ENCODE data around the gene HCK.

Gene HCK

DNA sequence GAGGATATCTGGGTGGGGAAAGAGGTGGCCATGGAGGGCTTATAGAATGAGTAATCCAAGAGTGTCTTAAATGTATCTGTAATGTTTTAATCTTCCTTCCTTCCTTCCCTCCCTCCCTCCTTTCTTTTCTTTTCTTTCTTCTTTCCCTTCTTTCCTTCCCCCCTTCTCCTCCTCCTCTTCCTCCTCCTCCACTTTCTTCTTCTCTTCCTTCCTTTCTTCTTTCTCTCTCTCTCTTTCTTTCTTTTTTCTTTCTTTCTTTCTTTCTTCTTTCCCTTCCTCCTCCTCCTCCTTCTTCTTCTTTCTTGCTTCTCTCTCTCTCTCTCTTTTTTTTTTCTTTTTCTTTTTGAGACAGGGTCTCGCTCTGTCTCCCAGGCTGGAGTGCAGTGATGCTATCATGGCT, 7.1 kb downstream of the HCK start:
- no peak for DNase-seq (ENCODE audit: low read depth in 2 of 2)

DNA sequence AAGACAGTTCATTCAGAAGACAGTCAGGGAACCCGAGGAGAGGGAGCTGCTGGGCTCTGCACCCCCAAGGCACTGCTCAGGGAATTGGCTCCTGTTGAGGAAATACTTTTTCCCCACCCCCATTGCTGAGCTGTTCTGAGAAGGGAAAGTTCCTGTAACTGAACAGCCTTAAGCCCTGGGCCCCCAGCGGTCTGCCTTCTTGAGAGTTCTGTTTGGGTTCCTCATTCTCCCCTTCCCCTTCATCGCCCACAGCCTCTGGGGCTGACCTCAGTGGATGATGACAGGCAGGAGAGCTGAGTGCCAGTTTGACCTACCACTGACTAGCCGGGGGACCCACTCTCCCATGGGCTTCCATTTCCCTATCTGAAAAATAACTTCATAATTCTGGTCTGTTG, 10.7 kb downstream of the HCK start:
- DNase-seq (ENCODE audit: low read depth in 2 of 2) = no peak

DNA sequence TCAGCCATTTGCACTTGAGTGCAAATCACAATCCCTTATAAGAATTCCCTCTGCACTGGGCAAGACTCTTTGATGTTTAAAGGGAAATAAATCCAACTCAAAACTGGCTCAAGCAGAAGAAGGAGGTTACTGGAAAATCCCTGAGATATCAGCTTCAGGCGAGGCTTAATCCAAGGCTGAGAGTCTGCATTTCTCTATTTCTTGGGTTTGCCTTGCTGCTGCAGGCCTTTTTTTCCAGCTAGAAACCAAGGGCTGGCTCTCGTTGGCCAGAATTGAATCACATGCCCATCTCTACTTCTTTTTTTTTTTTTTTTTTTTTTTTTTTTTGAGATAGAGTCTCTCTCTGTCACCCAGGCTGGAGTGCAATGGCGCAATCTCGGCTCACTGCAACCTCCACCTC, 11.7 kb downstream of the HCK start:
- no peak for DNase-seq (ENCODE audit: low read depth in 2 of 2)

DNA sequence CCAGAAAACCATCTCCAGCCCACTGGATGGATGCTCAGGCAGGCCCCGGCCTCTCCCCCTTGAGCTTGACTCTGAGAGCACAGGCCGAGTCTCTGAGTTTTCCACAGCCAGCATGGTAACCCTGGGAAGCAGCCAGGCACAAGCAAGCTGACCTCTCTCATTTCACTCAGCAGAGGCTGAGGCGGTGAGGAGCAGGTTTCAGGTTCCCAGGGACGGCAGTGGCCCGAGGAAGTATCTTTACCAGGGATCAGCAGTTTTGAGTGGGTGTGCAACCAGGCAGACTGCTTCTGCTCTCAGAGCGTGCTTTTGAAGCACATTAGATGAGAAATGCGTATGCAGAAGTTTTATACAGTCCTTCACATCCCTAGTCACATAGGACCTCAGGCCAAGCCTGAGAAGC, 12.6 kb downstream of the HCK start:
- no peak for DNase-seq (ENCODE audit: low read depth in 2 of 2)

DNA sequence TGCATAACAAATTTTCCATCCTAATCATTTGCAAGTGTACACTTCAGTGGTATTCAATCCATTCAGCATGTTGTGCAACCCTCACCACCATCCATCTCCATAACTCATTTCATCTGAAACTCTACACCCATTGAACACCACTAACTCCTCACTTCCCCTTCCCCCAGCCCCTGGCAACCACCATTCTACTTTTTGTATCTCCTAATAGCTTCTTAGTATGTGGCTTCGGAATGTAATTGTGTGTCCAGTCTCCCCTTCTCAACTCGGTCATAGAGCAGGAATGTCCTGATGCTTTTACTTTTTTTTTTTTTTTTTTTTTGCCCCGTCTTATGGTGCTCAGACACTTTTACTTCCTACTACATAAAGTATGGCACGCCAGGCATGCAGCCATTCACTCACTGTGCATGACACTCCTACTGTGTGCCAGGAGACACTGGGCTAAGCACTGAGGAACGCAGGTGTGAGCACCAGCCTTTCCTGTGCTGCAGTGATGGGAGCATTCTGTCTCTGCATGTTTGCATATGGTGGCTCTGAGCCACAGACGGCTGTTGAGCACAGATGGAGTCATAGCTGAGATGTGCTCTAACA, 15.3 kb downstream of the HCK start:
- no peak for DNase-seq (ENCODE audit: low read depth in 2 of 2)

DNA sequence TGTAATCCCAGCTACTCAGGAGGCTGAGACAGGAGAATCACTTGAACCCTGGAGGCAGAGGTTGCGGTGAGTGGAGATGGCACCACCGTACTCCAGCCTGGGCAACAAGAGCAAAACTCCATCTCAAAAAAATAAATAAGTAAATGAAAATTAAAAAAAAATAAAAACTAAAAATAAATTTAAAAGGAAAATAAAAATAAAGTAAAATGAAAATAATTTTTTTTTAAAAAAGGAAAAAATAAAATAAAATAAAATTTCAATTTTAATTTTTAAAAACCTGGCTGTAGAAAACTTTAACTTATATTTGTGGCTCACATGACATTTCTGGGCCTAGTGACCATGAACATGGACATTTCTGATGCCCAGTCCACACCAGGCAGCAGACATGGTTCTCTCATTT, 16.1 kb downstream of the HCK start:
- DNase-seq (ENCODE audit: low read depth in 2 of 2) = no peak

DNA sequence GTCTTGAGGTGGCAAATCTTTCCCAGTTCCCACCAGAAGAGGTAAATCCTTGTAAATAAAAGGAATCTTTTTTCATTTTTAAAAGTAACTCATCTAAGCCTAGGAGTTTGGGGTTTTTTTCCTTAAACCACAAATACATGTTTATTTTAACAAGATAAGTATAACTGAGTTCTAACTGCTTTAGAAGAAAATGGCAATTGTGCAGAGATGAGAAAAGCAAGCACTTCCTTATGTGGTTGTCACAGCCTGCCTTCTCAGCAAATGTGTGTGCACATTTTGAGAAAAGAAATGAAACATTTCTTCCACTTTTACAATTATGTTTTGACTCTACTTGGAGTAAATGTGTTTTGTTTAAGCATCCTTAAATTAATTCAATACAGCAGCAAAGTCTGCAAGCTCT, 17.7 kb downstream of the HCK start:
- DNase-seq (ENCODE audit: low read depth in 2 of 2) = no peak

DNA sequence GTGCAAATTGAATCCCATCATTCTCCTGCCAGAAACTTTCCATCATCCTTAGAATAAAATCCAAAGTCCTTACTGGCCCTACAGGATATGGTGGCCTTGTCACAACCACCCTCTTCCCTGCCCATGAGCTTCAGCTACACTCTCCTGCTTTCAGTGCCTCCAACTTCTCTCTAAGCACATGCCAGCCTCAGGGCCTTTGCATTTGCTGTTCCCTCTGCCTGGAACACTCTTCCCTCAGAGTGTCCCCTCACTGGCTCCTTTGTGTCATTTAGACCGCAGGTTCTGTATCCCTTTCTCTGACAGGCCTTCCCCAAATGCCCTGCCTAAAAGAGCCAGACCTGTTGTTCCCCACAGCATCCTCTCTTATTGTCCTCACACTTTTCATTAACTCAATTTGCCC, 18.2 kb downstream of the HCK start:
- no peak for DNase-seq (ENCODE audit: low read depth in 2 of 2)

DNA sequence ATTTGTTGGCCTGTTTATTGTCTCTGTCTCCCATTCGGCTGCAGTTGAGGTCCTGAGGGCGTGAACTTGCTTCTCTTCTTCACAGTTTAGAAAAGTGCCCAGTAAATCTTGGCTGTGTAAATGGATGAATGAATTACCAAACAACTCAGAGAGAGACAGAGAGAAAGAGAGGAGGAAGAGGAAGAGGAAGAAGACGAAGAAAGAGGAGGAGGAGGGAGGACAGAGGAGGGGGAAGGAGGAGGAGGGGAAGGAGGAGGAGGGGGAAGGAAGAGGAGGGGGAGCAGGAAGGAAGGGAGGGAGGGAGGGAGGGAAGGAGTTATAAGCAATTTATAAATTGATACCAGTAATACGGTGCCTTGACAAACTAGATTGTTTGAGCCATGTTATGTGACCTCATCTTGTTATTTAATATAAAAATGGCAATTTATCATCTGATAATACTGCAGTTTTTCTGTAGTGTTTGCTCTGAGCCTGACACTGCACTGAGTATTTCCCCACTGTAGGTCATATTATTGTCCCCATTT, 18.7 kb downstream of the HCK start:
- DNase-seq (ENCODE audit: low read depth in 2 of 2) = no peak

DNA sequence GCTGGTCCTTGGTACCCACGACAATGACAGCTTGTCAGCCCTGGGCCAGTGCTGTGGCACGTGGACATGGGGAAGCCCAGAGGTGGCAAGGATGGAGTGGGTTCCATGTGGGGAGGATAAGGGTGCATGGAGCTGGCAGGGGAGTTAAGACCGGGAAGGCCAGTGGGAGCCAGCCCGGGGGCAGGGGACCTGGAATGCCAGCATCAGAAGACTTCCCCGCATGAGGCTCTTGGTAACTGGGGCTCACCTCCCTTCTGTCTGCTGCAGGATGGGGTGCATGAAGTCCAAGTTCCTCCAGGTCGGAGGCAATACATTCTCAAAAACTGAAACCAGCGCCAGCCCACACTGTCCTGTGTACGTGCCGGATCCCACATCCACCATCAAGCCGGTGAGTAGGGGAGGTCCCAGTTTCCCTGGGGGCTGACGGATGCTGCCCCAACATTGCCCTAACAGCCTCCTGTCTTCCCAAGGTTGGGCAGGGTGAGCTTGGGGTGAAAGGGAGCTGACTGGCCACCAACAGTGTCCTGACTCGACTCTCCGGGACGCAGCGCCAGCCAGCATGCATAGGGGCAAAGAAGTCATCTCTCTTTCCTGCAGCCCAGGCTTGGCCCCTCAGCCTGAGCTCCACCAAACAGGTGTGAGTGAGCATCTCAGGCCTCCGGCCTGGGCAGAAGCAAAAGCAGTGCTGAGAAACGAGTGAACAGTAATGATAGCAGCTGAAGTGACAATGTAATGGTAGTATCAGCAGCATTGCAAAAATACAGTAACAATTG, 19.5 kb downstream of the HCK start:
- DNase-seq (ENCODE audit: low read depth in 2 of 2) = no peak

DNA sequence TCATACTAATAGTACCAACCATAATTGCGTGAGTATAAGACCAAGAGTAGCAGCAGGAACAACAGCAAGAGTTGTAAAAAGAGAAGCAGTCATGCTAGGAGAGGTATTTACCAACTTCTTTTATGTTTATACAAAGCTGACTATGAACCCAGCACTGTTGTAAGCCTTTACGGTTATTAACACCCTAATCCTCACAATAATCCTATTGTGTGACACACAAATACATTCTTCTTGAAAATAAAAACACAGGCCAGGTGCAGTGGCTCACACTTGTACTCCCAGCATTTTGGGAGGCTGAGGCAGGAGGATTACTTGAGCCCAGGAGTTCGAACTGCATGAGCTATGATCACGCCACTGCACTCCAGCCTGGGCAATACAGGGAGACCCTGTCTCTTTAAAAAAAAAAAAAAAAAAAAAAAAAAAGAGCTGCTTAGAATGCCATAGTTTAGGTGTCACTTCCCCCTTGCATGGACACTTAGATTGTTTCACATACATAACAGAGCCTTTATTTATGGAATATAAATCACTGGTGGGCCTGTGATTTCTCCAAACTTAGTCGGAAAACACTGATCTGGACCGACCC, 20.2 kb downstream of the HCK start:
- no peak for DNase-seq (ENCODE audit: low read depth in 2 of 2)

DNA sequence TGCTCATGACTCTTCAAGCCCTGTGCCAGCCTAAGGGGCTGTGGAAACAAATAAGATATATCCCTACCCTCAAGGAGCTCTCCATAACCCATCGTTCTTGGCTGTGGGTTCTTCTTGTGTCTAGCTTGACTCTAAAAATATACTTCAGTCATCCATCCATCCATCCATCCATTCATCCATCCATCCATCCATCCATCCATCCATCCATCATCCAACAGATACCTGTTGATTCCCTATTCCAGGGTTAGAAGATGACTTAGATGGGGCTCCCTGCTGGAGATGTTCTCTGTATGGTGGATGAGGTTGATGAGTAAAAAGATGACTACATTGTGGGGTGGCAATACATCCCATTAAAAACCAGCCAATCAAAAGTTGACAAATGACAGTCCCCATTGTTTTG, 23.5 kb downstream of the HCK start:
- no peak for DNase-seq (ENCODE audit: low read depth in 2 of 2)

DNA sequence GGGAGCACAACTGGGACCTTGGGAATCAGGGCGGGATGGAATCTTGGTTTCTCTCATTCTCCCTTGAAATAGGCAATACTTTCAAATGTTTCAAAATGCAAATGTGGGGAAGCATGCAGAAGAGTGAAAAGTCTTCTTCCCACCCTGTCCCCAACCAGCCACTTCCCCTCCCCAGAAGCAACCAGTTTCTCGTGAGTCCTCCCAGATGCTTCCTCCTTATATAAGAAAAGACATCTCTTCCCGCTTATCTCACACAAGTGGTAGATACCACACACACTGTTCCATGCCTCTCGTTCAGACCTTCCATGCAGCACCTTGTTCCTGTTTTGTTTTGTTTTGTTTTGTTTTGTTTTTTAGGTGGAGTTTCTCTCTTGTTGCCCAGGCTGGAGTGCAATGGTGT, 25.1 kb downstream of the HCK start:
- DNase-seq (ENCODE audit: low read depth in 2 of 2) = no peak

DNA sequence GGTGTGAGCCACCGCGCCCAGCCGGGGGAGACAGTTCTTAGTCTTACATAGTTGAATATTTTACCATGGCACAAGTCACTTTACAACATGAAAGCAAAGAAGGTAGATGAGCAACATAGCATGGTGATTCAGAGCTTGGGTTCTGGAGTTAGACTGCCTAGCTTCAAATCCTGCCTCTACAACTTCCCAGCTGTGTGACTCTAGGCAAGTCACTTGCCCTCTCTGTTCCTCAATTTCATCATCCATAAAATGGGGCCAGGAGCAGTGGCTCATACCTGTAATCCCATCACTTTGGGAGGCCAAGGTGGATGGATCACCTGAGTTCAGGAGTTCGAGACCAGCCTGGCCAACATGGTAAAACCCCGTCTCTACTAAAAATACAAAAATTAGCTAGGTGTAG, 26.3 kb downstream of the HCK start:
- no peak for DNase-seq (ENCODE audit: low read depth in 2 of 2)

DNA sequence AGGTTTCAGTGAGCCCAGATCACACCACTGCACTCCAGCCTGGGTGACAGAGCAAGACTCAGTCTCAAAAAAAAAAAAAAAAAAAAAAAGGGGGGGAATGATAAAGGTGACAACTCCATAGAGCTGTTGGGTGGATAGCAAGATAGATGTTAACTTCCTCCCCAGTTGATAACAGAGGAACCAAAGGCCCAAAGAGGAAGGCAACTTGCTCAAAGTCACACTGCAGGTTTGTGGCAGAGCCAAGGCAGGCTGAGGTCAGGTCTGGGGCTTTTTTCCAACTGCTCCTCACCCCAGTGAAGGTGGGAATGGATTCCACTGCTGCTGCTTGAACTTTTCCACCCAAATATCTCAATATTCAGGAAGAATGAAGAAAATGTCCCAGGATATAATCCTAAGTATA, 26.7 kb downstream of the HCK start:
- DNase-seq (ENCODE audit: low read depth in 2 of 2) = no peak

DNA sequence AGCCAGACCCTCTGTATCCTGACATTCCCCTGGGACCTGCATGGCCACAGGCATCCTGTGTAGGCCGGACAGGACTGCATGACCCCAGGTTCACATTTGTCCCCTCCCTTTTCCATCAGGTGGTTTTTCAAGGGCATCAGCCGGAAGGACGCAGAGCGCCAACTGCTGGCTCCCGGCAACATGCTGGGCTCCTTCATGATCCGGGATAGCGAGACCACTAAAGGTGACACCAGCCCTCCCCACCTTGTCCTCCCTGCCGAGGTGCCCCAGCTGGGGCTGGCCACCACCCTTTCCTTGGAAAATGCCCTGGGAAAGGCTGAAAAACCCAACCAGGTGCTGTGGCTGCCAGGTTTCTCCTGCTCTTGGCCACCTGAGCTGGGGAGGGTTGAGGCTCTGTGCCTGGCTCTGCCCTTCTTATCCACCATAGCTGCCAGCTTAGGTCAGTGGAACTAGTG, 27.6 kb downstream of the HCK start:
- DNase-seq (ENCODE audit: low read depth in 2 of 2) = no peak

DNA sequence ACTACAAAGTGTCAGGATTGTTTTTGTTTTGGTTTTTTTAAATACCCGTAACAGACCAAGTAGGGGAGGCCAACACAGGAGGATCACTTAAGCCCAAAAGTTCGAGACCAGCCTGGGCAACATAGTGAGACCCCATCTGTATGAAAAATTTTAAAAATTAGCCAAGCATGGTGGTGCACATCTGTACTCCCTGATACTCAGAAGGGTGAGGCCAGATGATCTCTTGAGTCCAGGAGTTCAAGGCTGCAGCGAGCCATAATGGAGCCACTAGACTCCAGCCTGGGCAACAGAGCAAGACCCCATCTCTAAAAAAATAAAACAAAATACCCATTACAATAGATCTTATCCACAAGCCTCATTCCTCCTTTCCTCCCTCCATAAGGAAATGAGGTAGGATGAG, 28.7 kb downstream of the HCK start:
- no peak for DNase-seq (ENCODE audit: low read depth in 2 of 2)

DNA sequence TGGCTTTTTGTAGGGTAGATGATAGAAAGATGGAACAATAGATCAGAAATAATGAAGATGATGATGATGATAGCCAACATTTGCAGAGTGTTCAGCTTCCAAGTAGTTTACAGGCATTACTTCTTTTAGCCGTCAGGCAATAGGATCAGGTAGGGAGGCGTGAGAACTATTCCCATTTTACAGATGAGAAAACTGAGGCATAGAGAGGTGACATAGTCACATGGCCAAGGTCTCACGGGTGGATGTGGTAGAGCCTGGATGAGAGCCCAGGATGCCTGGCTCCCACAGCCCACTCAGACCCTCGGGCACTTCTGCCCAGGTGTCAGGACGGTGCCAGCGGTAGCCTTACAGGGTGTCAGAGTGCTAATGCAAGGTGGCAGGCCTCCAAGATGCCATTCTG, 31.4 kb downstream of the HCK start:
- DNase-seq (ENCODE audit: low read depth in 2 of 2) = no peak

DNA sequence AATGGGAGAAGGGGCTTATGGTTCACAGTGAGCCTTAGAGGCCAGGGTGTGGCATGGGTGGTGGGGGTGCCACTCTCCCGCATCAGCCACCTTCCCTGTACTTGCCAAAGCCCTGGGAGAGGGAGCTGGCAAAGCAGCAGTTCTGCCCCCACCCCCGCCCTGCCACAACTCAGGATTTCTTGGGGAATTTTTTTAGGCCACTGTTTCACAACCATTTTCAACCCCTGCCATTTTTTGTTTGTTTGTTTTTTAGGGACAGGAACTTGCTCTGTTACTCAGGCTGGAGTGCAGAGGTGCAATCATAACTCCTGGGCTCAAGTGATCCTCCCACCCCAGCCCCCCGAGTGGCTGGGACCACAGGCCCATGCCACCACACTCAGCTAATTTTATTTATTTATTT, 35.0 kb downstream of the HCK start:
- DNase-seq (ENCODE audit: low read depth in 2 of 2) = no peak

DNA sequence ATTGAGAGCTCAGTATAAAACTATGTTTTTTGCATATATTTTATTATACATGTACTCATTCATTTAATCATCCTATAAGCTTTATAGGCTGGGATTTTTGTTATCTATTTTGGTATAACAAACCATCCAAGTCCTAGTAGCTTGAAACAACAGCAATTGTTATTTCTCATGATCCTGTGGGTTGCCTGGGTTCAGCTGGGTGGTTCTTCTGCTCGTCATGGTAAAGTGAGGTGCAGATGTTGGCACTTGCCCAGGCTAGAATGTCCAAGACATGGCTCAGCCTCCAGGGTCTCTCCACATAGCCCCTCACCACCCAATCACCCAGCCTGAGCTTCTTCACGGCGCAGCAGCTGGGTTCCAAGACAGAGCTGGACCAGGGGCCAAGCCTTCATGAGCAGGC, 36.7 kb downstream of the HCK start:
- DNase-seq (ENCODE audit: low read depth in 2 of 2) = no peak

DNA sequence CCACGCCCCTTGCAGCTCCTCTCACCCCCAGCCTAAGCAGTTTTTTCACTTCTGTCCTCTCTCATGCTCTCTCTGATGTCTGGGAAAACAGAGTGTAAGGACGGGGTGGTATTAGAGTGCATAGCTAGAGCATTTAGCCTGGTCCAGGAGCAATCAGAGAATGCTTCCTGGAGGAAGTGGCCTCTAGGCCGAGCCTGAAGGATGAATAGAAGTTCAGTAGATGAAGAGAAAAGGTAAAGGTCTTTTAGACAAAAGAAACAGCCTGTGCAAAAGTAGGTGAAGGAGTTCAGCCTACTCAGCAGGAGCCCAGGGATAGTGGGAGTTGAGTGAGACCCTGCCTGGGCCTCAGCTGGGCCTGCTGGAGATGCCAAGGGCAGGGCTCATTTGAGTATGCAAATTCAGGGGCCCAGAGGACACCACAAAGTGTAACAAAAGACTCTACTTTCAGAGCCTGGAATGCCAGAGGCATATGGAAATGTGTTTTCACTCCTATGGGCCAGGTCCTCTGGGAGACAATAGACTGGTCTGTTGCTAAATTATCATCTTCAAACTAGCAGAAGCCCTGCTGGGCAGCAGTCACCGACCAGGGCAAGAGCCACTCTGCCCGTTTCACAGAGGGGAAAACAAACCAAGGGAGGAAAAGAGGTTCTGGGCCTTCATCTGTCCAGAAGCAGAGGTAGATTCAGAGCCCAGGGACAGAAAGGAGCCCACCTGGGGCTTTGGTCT, 37.8 kb downstream of the HCK start:
- DNase-seq (ENCODE audit: low read depth in 2 of 2) = no peak

DNA sequence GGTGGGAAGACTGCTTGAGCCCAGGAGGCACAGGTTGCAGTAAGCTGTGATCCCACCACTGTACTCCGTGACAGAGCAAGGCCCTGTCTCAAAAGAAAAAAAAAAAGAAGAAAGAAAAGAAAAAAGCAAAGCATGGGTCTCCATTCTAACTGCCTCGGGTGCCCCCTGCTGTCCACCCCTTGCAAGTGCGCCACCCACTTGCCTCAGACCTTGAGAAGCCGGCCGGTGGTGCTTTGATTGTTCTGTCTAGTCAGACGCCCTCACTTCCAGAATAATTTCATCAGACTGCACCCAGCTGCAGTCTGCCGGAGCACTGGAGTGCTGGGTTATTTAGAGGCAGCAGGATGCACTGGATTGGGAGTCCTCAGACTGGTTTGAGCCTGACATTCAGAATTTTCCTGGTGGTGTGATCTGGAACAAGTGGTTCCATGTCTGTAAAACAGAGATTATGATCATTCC, 39.9 kb downstream of the HCK start:
- DNase-seq (ENCODE audit: low read depth in 2 of 2) = peak; percentile 43 to 49

Data from activated CD8-positive, alpha-beta memory T cell treated with anti-CD3 and anti-CD28 coated beads for 4 hours (primary cell).